Fibroblast of skin of left quadriceps (primary cell): ENCODE data around the gene LDB3.

ENCODE experiments used
- DNase-seq, 2 experiments: peaks; one replicate each; pipeline ENCODE4 v3.0.0-alpha.2; 2013; ENCODE audit warnings: low read depth in 2 of 2

Gene LDB3

DNA sequence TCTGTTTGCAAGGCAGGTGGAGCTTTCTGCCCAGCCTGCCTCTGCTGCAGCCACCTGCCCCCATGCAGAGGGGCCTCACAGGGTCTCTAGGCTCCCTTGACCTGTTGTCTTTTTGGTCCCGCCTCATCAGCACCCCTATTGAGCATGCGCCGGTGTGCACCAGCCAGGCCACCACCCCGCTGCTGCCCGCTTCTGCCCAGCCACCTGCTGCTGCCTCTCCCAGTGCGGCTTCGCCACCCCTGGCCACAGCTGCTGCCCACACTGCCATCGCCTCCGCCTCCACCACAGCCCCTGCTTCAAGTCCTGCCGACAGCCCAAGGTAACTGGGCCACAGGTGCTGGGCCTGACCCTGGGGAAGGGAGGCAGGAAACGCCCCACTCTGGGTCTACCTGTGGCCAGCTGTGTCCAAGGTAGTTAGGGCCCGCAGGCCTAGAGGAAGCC, 38.1 kb downstream of the LDB3 start:
- DNase-seq, result no peak

DNA sequence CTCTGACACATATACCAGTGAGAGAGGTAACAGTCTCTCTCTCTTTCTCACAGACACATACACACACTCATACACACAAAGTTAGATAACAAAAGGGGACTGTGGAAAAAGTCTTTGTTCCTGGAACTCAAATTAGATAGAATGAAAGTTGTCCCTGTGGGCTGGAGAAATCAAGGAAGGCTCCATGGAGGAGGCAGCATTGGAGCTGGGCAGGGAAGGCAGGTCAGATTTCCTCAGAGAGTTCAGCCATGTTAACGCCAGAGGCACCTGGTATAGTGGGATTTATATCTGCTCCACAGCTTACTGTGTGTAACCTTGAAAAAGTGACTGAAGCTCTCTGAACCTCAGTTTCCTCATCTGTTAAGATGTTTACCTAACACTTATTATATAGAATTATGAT, 38.7 kb downstream of the LDB3 start:
- no peak for DNase-seq

DNA sequence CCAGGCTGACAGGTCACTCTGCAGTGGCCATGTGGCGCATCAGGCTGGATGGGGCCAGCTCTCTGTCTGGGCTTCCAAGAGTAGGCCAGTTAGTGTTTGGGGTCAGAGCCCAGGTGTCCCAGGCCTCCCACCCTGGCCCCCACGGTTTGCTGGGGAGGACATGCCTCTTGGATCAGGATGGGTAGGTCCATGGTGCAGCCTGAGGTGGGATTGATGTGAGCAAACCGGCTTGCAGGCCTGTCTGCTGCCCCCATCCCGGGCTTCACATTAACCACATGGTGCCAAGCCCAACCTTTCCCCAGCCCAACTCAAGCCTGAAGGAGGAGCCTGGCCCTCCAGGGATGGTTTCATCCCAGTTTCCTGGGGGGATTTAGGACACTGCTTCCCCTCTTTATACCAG, 39.2 kb downstream of the LDB3 start:
- DNase-seq, result no peak

GRCh38 chr10:86708068-86708782, 39.9 kb downstream of the LDB3 start:
- DNase-seq, result no peak

DNA sequence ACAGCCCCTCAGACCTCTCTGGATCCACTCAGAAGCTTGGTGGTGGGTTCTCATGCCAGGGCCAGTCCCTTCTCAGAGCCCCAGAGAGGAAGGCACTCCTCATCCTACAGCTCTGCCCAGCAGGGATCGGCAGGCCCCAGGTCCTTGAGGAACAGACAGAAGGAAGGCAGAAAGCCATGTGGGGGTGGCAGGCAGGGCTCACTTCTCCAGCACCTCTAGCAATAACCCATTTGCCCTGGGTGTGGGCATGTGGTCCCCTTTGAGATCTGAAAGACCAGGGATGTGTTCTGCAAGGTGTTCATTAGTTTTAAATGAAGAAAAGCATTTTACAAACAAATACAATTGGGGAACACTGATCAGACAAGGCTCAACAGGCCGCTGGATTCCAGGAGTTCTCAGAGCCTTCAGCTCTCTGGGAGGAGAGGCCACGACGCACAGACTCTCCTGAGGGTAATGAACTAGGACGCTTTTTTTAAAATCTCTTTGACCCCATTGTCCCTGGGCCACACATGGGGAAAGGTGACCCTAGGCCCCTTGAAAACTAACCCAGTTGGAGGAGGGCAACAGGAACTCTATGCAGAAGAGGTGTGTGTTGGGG, 40.6 kb downstream of the LDB3 start:
- DNase-seq, result no peak

DNA sequence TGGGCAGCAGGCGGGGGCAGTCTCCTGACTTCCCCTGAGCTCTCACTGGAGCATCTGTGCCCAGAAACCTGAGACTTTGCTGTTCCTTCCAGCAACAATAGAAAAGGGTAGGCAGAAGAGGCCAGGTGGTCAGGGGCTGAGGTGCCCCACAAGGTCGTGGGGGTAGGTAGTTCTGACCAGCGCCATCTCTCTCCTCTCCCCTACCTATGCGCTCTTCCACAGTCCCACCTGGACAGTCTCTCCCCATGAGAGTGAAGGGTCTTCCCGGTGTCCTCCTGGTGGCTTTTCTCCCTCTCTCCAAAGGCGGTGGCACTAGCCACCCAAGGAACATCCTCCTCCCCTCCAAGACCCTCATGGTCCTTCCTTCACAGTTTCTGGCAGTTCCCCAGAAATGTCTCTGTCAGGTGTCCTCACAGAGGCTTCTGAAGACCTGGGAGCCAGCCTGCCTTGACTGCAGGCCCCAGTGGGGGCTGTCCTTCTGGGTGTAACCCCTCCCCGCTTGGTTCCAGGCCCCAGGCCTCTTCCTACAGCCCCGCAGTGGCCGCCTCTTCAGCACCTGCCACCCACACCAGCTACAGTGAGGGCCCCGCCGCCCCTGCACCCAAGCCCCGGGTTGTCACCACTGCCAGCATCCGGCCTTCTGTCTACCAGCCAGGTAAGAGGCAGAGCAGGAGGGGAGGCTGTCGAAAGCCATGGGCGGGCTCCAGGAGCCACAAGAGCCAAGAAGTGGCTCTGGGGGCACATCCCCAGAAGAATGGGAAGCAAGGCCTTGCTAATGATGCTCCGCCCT, 41.3 kb downstream of the LDB3 start:
- no peak for DNase-seq

GRCh38 chr10:86710987-86711512, 42.7 kb downstream of the LDB3 start:
- DNase-seq, result peak; percentile 82 to 85

- no peak for DNase-seq
These were observed 43.4 kb downstream of the LDB3 start for GRCh38 chr10:86711513-86712316.

GRCh38 chr10:86712317-86712707, 44.0 kb downstream of the LDB3 start:
- DNase-seq, result no peak

- no peak for DNase-seq
These were observed 47.0 kb downstream of the LDB3 start for GRCh38 chr10:86715156-86715795.

DNA sequence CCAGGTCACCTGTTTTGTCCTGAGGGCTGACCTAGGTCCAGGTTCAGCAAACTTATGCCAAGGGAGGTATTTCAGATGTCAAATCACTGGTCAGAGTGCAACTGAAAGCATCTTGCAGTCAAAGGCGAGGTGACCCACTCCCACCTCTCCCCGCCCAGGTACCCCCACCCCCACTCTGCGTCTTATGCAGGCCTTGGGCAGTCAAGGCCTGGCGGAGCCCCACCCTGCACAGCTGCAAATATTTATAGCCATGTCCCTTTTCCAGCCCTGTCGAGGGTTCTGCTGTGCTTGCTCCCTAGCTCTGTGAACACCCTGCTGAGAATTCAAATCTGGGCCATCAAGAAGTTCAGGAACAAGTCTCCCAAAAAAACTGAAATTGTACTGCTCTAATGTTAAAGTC, 47.5 kb downstream of the LDB3 start:
- DNase-seq, result no peak

DNA sequence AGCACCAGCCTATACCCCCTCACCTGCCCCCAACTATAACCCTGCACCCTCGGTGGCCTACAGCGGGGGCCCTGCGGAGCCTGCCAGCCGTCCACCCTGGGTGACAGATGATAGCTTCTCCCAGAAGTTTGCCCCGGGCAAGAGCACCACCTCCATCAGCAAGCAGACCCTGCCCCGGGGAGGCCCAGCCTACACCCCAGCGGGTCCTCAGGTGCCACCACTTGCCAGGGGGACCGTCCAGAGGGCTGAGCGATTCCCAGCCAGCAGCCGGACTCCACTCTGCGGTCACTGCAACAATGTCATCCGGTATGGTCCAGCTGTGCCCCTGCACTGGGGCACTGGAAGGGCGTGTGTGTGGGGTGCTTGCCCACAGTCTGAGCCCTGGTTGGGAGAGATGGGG, 48.2 kb downstream of the LDB3 start:
- DNase-seq, result no peak

GRCh38 chr10:86718556-86718955, 50.2 kb downstream of the LDB3 start:
- no peak for DNase-seq

DNA sequence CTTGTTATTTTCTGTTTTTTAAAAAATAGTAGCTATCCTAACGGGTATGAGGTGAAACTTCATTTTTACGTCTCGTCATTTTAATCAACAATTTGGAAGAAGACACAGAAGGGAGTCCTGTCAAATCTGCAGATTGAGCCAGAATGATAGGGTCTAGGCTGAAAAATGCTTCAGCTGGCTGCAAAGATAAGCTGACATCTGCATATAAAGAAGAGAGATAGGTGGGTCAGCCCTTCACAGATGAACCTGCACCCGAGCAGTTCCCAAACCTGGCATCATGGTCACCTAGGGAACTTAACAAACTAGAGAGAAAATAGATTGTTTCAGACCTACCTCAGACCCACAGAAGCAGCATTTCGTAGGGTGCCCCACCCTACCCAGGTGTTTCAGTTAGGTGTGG, 52.9 kb downstream of the LDB3 start:
- DNase-seq, result no peak

- no peak for DNase-seq
These were observed 54.7 kb downstream of the LDB3 start for GRCh38 chr10:86723009-86723408.

DNA sequence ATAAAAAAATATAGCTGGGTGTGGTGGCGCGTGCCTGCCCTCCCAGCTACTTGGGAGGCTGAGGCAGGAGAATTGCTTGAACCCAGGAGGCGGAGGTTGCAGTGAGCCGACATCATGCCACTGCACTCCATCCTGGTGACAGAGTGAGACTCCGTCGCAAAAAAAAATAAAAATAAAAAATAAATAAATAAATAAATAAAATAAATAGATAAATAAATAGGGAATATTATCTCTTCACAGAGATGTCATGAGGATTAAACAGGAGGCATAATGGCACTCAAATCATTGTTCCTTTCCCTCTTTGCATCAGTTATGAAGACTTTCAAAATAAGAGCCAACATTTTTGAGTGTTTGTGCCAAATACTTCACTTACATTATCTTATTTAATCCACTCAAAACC, 56.1 kb downstream of the LDB3 start:
- no peak for DNase-seq

DNA sequence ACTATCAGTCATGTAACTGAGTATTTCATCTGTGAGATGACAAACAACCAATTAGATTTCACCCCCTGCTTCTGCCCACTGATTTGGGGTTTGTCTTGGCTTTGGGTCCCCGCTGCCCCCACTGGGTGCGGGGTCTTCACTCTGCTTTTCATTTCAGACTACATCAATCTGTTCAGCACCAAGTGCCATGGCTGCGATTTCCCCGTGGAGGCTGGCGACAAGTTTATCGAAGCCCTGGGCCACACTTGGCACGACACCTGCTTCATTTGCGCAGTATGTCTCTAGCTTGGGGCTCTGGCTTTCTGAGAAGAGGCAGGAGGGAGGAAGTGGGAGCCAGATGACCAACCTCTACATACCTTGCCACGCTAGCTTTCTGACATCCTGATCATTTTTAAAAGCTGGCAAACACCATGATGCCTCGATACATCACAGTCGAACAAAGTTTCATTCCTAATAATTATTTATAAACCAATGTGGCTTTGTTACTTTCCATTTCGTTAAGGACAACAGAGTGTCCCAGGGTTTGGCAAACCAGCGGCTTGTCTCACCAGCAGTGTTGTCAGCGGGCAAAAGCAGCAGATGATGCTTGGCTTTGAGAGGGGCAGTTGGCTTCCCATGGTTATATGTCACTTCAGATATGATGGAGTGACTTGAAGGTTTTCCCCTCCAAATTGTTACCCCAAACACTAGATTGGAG, 57.8 kb downstream of the LDB3 start:
- no peak for DNase-seq

GRCh38 chr10:86726677-86726999, 58.3 kb downstream of the LDB3 start:
- no peak for DNase-seq

- no peak for DNase-seq
These were observed 59.2 kb downstream of the LDB3 start for GRCh38 chr10:86727470-86727869.

- no peak for DNase-seq
These were observed 59.7 kb downstream of the LDB3 start for GRCh38 chr10:86728056-86728455.

DNA sequence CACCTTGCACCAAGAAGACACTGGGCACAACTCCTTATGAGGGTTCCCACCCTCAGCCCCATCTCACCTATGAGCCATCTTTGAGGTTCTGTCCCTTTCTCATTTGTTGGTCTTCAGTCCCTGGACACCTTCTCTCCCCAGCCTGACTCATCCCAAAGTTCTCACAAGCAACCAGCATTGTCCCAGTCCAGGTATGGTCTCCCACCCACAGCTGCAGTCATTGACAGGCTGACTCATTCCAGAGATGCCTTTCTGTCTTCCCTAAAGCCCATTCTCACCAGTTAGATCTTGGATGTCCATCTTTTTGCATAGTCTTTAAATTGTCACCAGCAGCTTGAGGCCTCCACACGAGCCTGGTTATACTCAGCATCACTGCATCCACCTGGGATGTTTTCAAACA, 61.4 kb downstream of the LDB3 start:
- DNase-seq, result no peak
